ENCODE results near the gene SIPA1L3.
"Not testable (repeated sequence)": the region's sequence is repeated elsewhere in the genome, so short reads cannot be mapped to it uniquely, and the experiment has no call there.

Gene SIPA1L3

GRCh38 chr19:37896180-37896579 lies 10.8 kb upstream of the SIPA1L3 start:
- Mint-ChIP-seq H3K4me3 (no peak overlapping the region), H3K9me3 (no peaks in the 10 kb centered on the region), H3K36me3 (ENCODE audit: low read depth) (no peaks in the 10 kb centered on the region), H3K27ac (no peak overlapping the region), H3K27me3 (peaks cover 2% of the 10 kb centered on the region), H3K4me1 (ENCODE audit: low read depth) (no peaks in the 10 kb centered on the region)
- intact Hi-C loops (cut with micrococcal nuclease), result no loop called here

- H3K36me3 Mint-ChIP-seq (ENCODE audit: low read depth), result no peaks in the 10 kb centered on the region
- no peak overlapping the region for H3K4me3 Mint-ChIP-seq
- H3K9me3 Mint-ChIP-seq, result no peaks in the 10 kb centered on the region
- intact Hi-C loops (cut with micrococcal nuclease), result no loop called here
- peaks cover 2% of the 10 kb centered on the region for H3K27me3 Mint-ChIP-seq
- H3K4me1 Mint-ChIP-seq (ENCODE audit: low read depth), result no peaks in the 10 kb centered on the region
- no peak overlapping the region for H3K27ac Mint-ChIP-seq
These were observed 7.6 kb upstream of the SIPA1L3 start for GRCh38 chr19:37899453-37899852.

GRCh38 chr19:37899966-37900365 lies 7.0 kb upstream of the SIPA1L3 start:
- H3K9me3 Mint-ChIP-seq, result no peaks in the 10 kb centered on the region
- no peak overlapping the region for H3K4me3 Mint-ChIP-seq
- intact Hi-C loops (cut with micrococcal nuclease), result loop anchor here (10.0 kb wide), 1 partner anchor 325 kb away; the partner anchor contains the start of gene DPF1
- H3K27me3 Mint-ChIP-seq, result peaks cover 2% of the 10 kb centered on the region
- H3K36me3 Mint-ChIP-seq (ENCODE audit: low read depth), result no peaks in the 10 kb centered on the region
- no peak overlapping the region for H3K27ac Mint-ChIP-seq
- H3K4me1 Mint-ChIP-seq (ENCODE audit: low read depth), result no peaks in the 10 kb centered on the region

GRCh38 chr19:37902668-37903067 lies 4.3 kb upstream of the SIPA1L3 start:
- intact Hi-C loops (cut with micrococcal nuclease), result loop anchor here (2.0 to 10.0 kb wide), 2 partner anchors 192 to 322 kb away; partner anchors contain the start of gene DPF1
- peaks cover 13% of the 10 kb centered on the region for H3K36me3 Mint-ChIP-seq (ENCODE audit: low read depth)
- no peak overlapping the region for H3K4me3 Mint-ChIP-seq
- H3K4me1 Mint-ChIP-seq (ENCODE audit: low read depth), result peaks cover 8% of the 10 kb centered on the region
- H3K27me3 Mint-ChIP-seq, result peaks cover 6% of the 10 kb centered on the region
- H3K9me3 Mint-ChIP-seq, result no peaks in the 10 kb centered on the region
- no peak overlapping the region for H3K27ac Mint-ChIP-seq

GRCh38 chr19:37903096-37903495 lies 3.9 kb upstream of the SIPA1L3 start:
- Mint-ChIP-seq H3K4me3 (no peak overlapping the region), H3K36me3 (ENCODE audit: low read depth) (peaks cover 16% of the 10 kb centered on the region), H3K9me3 (no peaks in the 10 kb centered on the region), H3K27ac (no peak overlapping the region), H3K4me1 (ENCODE audit: low read depth) (peaks cover 13% of the 10 kb centered on the region), H3K27me3 (peaks cover 6% of the 10 kb centered on the region)
- intact Hi-C loops (cut with micrococcal nuclease), result loop anchor here (2.0 to 10.0 kb wide), 2 partner anchors 192 to 322 kb away; partner anchors contain the start of gene DPF1

- H3K9me3 Mint-ChIP-seq, result no peaks in the 10 kb centered on the region
- H3K27me3 Mint-ChIP-seq, result peaks cover 4% of the 10 kb centered on the region
- H3K4me3 Mint-ChIP-seq, result peak within 1 kb of the TSS; percentile 93
- peaks cover 44% of the 10 kb centered on the region for H3K4me1 Mint-ChIP-seq (ENCODE audit: low read depth)
- H3K27ac Mint-ChIP-seq, result peak within 1 kb of the TSS; percentile 80
- intact Hi-C loops (cut with micrococcal nuclease), result loop anchor here (5.0 to 10.0 kb wide), 4 partner anchors 46 to 319 kb away; partner anchors contain the start of gene DPF1
- peaks cover 28% of the 10 kb centered on the region for H3K36me3 Mint-ChIP-seq (ENCODE audit: low read depth)
These were observed 801 bp upstream of the SIPA1L3 start, which contains the start of gene WDR87 for GRCh38 chr19:37905946-37906868. Gene WDR87, minus strand, starts transcription at chr19:37906594. Its CDS starts 8,355 bp downstream, at chr19:37898239.

- peaks cover 28% of the 10 kb centered on the region for H3K36me3 Mint-ChIP-seq (ENCODE audit: low read depth)
These were observed 887 bp downstream of the SIPA1L3 start for GRCh38 chr19:37907735-37908455.

GRCh38 chr19:37909661-37910199 lies 2.7 kb downstream of the SIPA1L3 start:
- Mint-ChIP-seq H3K4me1 (ENCODE audit: low read depth) (peaks cover 55% of the 10 kb centered on the region), H3K27me3 (peaks cover 4% of the 10 kb centered on the region), H3K4me3 (no peak overlapping the region), H3K9me3 (no peaks in the 10 kb centered on the region), H3K36me3 (ENCODE audit: low read depth) (peaks cover 29% of the 10 kb centered on the region), H3K27ac (no peak overlapping the region)
- intact Hi-C loops (cut with micrococcal nuclease), result loop anchor here (5.0 to 10.0 kb wide), 4 partner anchors 43 to 315 kb away; partner anchors contain the start of gene DPF1

More at GRCh38 chr19:37907735-37908455, 887 bp downstream of the SIPA1L3 start:
- peaks cover 48% of the 10 kb centered on the region for H3K4me1 Mint-ChIP-seq (ENCODE audit: low read depth)
- peak overlapping the region; percentile 80 for H3K27ac Mint-ChIP-seq
- H3K27me3 Mint-ChIP-seq, result peaks cover 4% of the 10 kb centered on the region
- no peaks in the 10 kb centered on the region for H3K9me3 Mint-ChIP-seq
- intact Hi-C loops (cut with micrococcal nuclease), result loop anchor here (5.0 to 10.0 kb wide), 4 partner anchors 44 to 317 kb away; partner anchors contain the start of gene DPF1
- H3K4me3 Mint-ChIP-seq, result peak overlapping the region; percentile 93

GRCh38 chr19:37914908-37915307 lies 7.9 kb downstream of the SIPA1L3 start:
- Mint-ChIP-seq H3K36me3 (ENCODE audit: low read depth) (peaks cover 33% of the 10 kb centered on the region), H3K27me3 (no peaks in the 10 kb centered on the region), H3K4me1 (ENCODE audit: low read depth) (peaks cover 38% of the 10 kb centered on the region), H3K27ac (no peak overlapping the region), H3K9me3 (no peaks in the 10 kb centered on the region), H3K4me3 (no peak overlapping the region)
- intact Hi-C loops (cut with micrococcal nuclease), result no loop called here

GRCh38 chr19:37920591-37921450 lies 13.8 kb downstream of the SIPA1L3 start:
- no peaks in the 10 kb centered on the region for H3K9me3 Mint-ChIP-seq
- intact Hi-C loops (cut with micrococcal nuclease), result no loop called here
- H3K27me3 Mint-ChIP-seq, result no peaks in the 10 kb centered on the region
- peaks cover 33% of the 10 kb centered on the region for H3K4me1 Mint-ChIP-seq (ENCODE audit: low read depth)
- peaks cover 69% of the 10 kb centered on the region for H3K36me3 Mint-ChIP-seq (ENCODE audit: low read depth)
- H3K4me3 Mint-ChIP-seq, result no peak overlapping the region
- peak overlapping the region; percentile 70 for H3K27ac Mint-ChIP-seq

- intact Hi-C loops (cut with micrococcal nuclease); H3K27ac Mint-ChIP-seq; H3K9me3 Mint-ChIP-seq; H3K27me3 Mint-ChIP-seq; H3K4me3 Mint-ChIP-seq: not testable (repeated sequence)
- H3K4me1 Mint-ChIP-seq (ENCODE audit: low read depth), result peaks cover 63% of the 10 kb centered on the region
- H3K36me3 Mint-ChIP-seq (ENCODE audit: low read depth), result peaks cover 45% of the 10 kb centered on the region
These were observed 17.6 kb downstream of the SIPA1L3 start for GRCh38 chr19:37924573-37924972.

- Mint-ChIP-seq H3K27ac (no peak overlapping the region), H3K4me1 (ENCODE audit: low read depth) (peaks cover 59% of the 10 kb centered on the region), H3K27me3 (no peaks in the 10 kb centered on the region), H3K4me3 (no peak overlapping the region), H3K9me3 (no peaks in the 10 kb centered on the region), H3K36me3 (ENCODE audit: low read depth) (peaks cover 40% of the 10 kb centered on the region)
- intact Hi-C loops (cut with micrococcal nuclease), result no loop called here
These were observed 18.2 kb downstream of the SIPA1L3 start for GRCh38 chr19:37925212-37925611.

GRCh38 chr19:37926255-37926654 lies 19.2 kb downstream of the SIPA1L3 start:
- Mint-ChIP-seq H3K36me3 (ENCODE audit: low read depth) (peaks cover 29% of the 10 kb centered on the region), H3K4me1 (ENCODE audit: low read depth) (peaks cover 55% of the 10 kb centered on the region), H3K9me3 (no peaks in the 10 kb centered on the region), H3K27me3 (no peaks in the 10 kb centered on the region), H3K27ac (no peak overlapping the region), H3K4me3 (no peak overlapping the region)
- intact Hi-C loops (cut with micrococcal nuclease), result no loop called here

Data from dendritic cell treated with granulocyte-macrophage colony-stimulating factor and Interleukin-4, amounts not matched to agents 40 ng/mL and 50 ng/mL, for 4 days (primary cell).